Measurements from ENCODE around the gene CACNA1C.

The CACNA1C gene

DNA sequence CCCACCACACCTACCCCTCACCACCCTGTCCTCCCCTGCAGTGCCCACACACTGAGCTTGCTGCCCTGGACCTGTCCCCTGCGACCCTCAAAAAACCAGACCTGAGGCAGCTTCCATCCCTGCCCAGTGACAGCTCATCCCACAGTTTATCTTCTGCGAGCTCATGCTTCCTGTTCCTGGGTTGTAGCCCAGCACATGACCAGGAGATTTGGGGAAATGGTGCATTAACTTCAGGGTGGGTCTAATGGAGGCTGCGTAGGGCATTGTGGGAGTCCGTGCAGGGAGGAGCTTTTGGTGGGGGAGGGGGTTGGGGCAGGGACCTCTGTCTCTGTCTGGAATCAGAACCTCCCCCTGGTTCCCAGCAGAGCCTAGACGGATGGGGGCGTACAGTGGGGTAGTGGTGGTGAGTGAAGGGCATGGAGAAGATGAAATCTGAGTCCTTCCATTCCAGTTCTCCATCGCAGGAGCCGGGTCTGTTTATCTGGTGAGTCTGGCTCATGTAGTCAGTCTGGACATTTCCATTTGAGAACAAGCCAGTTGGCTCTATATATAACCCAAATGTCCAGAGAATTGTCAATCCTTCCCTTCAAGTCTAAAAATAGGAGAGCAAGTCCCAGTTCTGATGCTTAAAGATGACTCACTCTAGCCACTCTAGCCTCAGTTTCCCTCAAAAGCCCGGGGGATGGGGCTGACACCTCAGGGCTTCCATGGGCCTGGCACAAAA, 270.9 kb downstream of the CACNA1C start:
- no peak for DNase-seq (ENCODE audit: low spot score)

DNA sequence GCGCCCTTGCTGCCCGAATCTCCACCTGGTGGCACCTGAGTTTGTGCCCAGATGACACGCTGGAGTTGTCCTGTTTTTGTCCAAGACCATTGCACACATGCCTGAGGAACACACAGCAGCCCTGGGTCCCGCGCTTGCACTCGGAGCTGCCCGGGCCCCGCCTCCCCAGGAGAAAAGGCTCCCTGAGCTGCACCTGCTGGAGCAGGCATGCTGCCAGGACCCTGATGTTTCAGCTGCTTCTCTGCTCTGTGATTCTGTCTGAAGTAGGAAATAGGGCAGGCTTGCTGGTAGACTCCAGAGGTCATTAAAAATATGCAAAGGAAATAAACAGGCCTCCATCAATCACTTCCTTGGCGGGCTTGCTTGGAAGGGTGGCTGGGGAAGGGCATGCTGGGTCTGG, 271.6 kb downstream of the CACNA1C start:
- no peak for DNase-seq (ENCODE audit: low spot score)

DNA sequence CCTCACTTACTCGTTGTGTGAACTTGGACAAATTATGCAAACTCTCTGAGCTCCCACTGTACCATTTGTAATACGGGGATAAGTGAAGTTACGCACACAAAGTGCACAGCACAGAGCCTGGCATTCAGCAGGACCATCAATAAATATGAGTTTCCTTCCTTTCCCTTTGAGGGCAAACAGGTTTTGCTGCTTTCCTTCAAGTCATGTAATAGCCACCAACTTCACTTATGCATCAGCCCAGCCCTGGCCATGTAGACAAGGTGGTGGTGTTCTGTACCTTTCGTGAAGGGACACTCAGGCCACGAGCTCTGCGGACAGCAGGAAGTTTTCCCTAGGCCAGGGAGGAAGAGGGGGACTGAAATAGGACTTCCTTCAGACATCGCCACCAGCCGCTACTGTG, 272.7 kb downstream of the CACNA1C start:
- no peak for DNase-seq (ENCODE audit: low spot score)

DNA sequence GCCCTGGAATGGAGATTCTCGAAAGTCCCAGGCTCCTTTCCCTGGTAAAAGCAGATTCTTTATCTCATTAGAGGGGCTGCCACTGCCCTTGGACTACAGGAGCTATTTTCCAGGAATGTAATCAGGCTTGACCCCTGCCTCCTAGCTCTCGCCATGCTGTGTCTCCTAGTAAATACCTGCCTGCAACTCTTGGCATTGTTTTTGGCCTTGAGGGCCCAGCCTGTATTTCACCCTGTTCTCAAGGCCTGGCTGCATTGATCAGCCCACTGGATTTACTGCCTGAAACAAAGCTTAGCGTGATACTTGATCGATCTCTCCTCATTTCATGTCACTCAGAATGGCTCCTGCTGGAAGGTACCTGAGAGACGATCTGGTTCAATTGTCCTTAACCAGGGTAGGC, 273.7 kb downstream of the CACNA1C start:
- no peak for DNase-seq (ENCODE audit: low spot score)

DNA sequence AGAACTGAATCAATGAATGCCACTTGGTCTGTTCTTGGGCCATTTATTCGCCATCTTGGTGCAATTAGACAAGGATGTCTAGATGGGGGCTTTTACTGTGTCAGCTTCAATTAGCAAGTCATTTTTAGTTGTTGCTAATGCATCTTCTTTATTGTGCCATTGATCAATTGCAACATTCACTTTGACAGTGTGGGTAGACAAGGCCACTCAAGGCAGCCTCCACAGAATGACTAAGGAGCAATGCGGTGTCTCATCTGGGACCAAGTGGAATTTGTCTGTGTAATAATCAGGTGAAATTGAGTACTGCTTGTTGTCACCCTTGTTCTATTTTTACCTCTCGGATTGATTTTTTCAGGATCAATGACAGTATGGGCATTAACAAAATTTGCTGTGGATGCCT, 275.9 kb downstream of the CACNA1C start:
- DNase-seq (ENCODE audit: low spot score): no peak

DNA sequence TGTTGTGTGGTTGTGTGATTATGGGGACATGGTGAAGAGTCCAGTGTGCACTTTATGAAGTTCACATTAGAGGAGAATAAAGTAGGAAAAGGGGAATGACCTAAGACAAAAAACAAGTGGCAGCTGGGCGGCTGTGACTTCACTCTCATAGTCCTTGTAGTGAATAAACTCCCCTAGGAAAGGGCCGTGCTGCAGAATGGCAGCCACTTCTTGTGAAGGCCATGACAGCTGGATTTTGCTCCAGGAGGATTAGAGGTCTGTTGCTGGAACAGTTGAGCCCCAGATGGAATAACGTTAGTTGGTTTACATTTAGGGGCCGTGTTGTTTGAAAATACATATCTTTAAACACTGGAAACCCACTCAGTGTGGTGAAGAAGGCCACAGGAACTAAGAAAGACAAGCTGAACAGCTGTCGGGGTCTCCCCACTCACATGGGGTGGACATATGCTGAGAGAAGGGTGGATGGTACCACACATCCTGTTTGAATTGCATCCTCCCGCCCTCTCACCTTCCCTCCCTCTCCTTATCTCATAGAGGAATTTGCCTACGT, 276.9 kb downstream of the CACNA1C start:
- no peak for DNase-seq (ENCODE audit: low spot score)

DNA sequence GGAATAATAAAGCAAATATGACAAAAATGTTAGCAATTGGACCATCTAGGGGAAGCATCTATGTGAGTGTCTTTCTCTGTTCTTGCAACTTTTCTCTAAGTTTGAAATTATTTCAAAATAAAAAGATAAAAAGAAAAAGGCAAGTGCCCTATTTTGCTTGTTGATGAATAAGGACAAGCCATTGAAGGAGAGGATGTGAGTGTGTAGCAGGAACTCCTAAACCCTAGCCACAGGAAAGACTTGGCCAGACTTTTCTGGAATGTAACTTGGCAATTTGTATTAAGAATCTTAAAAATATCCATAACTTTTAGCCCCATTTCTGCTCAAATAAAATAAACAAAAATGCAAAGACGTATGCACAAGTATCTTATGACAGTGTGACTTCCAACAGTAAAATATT, 279.4 kb downstream of the CACNA1C start:
- DNase-seq (ENCODE audit: low spot score): no peak

DNA sequence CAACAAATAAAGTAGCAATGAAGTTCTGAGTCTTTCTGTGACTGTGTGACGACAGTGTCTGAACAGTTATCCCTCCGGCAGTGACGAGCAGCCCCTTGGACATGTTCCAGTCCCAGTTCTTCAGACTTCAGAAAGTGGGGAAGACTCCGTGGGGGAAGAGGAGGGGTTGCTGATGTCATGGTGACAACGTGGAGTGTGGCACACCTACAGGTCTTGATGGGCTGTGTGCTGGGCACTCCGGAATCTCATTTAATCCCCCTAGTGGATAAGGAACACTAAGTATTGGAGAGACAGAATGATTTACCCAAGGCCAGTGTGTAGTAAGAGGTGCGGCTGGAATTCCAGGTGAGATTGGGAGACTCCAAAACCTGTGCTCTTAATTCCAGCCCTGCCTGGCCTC, 280.2 kb downstream of the CACNA1C start:
- DNase-seq (ENCODE audit: low spot score): no peak

DNA sequence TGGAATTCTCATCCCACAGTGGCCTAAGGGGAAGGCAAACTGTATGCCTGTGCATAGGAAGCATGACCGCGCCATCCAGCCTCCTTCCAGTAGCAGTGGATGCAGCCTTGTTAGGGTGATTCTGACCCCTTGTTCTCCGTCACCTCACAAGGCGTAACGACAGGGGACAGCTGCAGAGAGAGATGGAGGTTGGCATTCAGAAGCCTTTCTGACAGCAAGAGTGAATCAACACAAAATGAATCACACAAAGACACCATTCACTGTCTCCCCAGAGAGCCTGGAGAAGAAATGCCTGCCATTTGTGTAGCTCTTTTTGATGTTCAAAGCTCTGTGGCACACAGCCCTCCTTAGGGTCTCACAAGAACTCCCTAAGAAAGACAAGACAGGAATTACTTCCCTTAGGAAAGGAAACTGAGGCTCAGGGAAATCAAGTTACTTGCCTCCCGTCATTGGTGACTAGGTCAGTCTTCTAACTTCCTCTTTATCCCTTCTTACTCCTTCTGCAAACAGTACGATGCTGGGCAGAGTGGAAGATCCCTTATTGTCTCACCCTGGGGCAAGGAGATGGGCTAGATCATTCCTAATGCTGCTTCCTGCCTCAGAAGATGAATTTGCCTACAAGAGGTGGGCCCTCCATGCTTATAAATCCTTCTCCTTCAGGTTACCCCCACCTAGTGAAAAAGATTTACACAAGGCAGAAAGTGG, 280.9 kb downstream of the CACNA1C start:
- no peak for DNase-seq (ENCODE audit: low spot score)

DNA sequence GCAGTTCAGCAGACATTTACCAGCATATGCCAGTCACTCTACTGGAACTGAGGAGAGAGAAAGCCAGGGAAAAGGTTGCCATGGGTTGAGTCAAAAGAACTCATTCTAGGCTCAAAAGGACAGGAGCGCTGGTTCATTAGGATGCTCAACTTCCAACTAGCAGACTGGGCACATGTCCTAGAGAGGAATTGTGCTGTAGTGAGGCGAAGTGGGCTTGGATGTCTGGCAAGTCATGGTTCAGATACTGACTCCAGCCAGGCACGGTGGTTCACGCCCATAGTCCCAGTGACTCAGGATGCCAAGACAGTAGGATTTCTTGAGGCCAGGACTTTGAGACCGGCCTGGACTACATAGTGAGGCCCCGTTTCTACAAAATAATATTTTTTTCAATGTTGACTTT, 281.5 kb downstream of the CACNA1C start:
- no peak for DNase-seq (ENCODE audit: low spot score)

DNA sequence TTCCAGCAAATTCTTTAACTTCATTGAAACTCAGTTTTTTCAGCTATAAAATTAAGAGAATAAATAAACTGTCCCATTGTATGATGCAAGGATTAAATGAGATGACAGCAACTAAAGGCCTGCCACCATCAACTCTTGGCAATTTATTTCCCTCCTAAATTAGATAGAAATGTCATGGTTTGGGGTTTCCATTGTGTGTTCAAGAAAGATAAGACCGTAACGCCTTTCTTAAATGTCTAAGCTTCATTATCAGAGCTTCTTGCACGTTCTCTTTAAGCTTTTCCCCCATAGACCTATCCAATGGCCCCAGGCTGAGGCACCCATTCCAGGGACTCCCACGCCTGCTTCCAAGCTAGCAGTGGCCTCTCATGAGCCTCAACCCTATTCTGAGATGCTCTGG, 281.9 kb downstream of the CACNA1C start:
- DNase-seq (ENCODE audit: low spot score): no peak

DNA sequence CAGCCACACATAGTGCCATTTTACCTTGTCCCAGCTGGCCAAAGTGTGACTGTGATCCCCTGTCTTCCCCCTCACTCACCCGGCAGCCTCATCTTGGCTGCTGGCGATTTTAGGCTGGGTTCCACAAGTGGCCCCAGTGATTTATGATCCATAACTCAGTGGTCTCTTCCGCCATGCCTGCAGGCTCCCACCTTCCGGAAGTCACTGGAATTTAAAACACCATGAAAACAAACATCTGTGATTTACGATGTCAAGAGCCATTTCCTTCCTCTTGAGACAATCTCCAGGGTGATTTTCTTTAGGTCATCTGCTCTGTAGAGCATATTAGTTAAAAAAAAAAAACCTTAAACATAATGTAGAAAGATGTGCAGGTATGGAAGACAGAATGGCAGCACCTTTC, 282.3 kb downstream of the CACNA1C start:
- no peak for DNase-seq (ENCODE audit: low spot score)

DNA sequence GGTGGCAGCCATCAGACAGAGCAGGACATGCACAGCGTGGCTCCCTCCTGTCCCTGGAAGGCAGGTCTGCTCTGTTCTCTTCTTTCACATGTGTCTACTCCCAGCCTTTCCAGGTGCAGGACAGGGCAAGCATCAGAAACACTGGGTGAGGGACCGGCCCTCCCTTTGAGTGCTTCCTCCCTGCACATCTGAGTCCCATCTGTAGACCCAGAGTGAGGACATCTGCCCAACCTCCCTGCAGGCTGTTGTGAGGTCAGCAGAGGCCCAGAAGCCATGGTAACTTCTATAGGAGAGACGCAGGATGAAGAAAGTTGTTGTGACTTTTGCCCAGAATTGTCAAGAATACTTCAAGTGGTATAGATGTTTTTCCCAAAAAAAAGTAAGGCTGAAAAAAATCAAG, 282.7 kb downstream of the CACNA1C start:
- DNase-seq (ENCODE audit: low spot score): no peak

DNA sequence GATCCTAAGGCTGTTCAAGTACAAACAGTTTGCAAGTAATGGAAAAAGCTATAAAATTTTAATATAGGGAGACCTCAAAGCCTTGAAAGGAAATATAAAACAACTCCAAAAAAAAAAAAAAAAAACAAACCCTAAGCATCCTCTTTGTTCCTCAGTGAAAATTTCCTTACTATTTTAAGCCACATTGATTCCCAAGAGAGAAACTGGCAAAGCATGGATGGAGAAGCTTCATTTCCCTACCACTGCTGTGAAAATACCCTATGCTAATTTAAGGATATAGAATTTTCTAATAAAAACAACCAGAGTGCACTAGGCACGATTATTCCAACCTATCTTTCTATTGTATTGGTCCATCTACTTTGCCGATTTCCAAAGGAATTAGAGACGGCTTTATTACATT, 283.1 kb downstream of the CACNA1C start:
- no peak for DNase-seq (ENCODE audit: low spot score)

DNA sequence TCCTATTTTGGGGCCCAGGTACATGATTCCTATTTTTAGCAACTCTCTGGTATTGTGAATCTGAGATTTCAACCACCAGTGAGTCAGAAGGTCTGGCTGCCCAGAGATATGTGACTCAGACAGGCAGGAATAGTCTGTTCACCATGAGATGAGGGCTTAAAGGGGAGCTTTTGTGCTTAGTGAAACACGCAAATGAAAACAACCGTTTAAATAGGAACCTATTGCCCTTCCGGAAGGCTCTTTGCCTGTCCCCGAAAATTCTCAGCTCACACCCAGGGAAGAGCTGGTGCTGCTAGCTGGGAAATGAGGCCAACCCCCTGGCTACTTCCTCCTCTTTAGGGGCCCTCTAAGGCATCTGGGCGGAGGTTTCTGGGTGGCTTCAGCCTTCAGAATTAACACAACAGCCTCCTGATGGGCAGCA, 283.6 kb downstream of the CACNA1C start:
- no peak for DNase-seq (ENCODE audit: low spot score)

DNA sequence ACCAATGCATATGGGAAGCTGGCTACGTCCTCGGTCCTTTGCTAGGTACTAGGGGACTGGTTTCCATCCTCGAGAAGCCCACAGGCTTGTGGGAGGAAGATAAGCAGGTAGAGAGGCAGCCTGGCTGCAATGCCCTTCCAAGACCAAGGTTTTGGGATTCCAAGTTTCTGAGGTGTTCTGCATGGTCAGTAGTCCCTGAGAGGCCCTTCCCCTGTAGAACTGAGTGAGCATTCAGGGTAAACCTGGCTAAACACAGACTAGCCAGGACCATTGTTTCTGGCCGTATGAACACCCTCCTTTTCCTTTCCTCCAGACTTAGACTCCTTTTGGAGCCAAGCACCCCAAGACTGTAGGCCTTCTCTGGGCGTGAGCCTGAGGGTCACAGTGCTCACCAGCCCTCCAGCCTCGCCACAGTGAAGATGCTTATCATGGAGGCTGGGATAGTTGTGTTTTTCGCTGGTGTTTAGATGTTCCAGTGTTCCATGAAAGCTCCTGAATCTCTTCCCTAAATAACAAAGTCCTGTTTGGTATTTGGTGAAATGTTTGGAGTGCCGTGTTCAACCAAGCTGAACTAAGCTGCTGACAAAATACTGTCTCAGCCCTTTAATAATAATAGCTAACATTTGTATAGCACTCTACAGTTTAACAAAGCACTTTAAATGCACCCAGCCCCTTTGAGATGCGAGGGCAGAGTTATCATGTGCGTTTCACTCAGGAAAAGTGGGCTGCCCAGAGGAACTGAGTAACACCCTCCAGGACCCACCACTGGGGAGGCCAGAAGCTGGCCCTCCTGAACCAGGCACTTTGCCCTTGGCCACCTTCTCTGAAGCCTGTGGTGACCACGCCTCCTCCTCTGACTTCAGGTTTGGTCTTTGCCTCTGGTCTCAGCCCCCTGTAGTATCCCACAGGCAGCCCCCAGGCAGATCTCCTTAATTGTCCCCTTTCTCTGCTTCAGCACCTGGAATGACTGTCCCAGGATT, 284.5 kb downstream of the CACNA1C start:
- no peak for DNase-seq (ENCODE audit: low spot score)

DNA sequence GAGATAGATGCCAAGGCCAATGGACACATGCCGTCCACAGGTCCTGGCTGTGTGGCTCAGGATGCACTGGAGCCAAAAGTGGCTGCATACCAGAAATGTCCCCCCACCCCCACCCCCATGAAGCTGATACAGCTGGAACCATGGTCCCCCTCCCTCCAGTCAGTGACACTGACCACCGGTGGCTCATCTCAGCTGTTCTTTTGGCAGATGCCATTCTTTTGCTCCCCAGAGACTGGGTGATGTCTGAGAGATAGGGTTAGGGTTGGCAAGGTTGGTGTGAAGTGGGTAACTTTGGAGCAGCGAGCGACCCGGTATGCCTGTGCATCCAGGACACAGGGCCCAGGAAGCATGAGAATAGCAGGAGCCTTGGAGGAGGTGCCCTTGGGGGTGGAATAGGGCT, 285.6 kb downstream of the CACNA1C start:
- DNase-seq (ENCODE audit: low spot score): no peak

DNA sequence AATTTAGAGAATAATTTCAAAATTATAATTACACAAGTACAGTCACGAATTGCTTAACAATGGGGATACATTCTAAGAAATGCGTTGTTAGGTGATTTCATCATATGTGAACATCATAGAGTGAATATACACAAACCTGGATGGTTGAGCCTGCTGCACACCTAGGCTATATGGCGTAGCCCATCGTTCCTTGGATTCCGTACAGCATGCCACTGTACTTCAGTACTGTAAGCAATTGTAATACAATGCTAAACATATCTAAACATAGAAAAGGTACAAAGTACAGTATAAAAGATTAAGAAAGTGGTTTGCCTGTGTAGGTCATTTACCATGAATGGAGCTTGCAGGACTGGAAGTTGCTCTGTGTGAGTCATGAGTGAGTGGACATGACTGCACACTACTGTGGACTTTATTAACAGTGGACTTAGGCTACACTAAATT, 286.2 kb downstream of the CACNA1C start:
- DNase-seq (ENCODE audit: low spot score): no peak

DNA sequence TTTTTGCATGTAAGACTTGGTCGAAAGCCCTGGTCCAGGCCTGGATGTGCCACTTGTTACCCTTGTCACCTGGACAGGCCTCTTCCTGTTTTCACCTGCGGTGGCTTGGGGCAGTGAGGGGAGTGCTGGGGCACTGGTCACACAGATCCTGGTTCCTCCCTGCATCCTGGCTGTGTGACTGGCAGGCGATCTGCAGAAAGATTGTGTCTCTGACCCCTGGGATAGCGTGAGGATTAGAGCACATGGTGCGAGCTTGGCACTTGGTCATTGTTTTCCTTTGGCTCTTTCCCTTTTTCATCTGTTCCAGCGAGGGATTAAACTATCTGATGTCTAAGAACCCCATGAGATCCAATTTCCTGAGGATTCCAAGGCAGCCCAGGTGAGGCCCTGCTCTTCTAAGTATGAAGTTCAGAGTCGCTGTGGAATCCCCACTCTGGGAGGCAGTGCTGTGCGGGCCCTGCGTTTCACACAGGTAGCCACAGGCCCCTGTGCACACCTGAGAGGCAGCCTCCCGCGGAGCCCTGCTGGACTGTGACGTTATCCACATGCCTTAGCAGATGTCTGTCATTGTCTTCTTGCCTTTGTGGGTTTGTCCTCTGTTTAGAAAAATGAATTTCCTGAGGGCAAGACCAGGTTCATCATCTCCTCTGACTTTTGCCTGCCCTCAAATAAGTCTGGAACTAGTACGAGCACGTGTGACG, 288.4 kb downstream of the CACNA1C start:
- no peak for DNase-seq (ENCODE audit: low spot score)

DNA sequence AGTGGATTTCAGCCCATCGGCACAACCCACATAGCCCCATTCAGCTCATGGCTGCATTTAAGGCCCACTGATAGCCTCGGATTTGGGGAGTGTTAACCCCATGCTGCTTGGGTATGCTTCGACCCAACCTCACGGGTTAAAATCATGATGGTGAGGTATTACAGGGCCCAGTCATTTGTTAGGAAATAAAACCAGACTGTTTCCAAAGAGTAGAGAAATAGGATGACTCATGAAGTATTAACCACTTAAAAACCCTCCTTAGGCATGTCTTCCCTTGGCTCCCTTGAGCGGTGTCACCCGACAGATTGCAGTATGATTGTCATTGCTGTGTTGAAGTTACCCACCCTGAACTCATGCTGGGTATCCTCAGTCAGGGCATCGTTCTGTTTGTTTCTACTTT, 289.1 kb downstream of the CACNA1C start:
- no peak for DNase-seq (ENCODE audit: low spot score)

DNA sequence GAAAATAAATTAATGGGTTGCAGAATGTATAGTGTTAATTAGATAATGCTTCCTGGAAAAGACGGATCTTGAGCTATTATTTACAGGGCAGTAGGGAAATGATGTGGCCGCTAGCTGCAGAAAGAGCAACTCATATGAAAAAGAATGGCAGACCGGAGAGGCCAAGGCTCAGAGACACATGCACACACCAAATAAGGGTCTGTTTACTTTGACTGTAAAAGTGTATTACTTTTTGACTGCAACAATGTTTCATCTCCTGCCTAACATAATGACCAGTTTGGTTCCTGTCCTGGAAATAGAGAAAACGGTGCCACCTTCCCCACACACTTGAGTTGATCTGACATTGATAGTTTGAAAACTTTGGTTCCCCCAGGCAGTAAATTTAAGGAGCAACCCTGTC, 290.9 kb downstream of the CACNA1C start:
- no peak for DNase-seq (ENCODE audit: low spot score)

DNA sequence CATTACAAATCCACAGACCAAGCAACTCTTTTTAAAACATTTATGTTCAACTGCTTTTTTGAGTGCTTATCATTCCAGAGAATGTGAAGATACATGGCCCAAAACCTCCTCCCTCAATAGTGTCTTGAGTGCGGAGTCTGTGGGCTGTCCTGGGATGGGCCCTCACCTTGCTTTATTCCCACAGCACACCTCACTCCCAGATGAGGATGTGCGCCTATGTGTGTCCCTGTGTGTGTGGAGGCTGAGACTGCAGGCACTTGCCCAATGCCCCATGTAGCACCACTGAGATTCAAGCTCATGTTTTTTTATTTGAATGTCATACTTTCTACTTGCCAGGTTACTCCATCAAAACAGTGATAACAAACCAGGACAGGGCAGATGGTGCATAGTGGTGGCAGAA, 291.7 kb downstream of the CACNA1C start:
- DNase-seq (ENCODE audit: low spot score): no peak

All from HuH-7.5 (cell line).